Epithelial cell of proximal tubule (primary cell): ENCODE results near the gene HIC1. TPM values are rescaled to one million over a fixed set of nuclear protein-coding genes. Genes with fewer than 3 reads are reported as not detected.

Experiments
- DNase-seq: peaks from one replicate; pipeline ENCODE4 v3.0.0-alpha.2; 2011; ENCODE audit warnings: low read depth
- H3K4me3 ChIP-seq: 2 replicates; pipeline ENCODE4 v1.5.1; 2011; ENCODE audit warnings: low read depth, mild to moderate bottlenecking, low read length
- CTCF ChIP-seq: conservative IDR thresholded peaks from 2 replicates; pipeline ENCODE4 v1.5.1; 2012; ENCODE audit warnings: low read depth, mild to moderate bottlenecking, low read length
- total RNA-seq: library from RNA; depleted of rRNA; stranded (reverse); fragments of >200 nt; gene quantifications from 2 replicates; pipeline ENCODE4 v1.2.3, GENCODE V29; 2015

HIC1 gene
- total RNA-seq, 1 donor from 2014 or later, result 2.7 TPM

- no peak for TF ChIP-seq CTCF
- no peak for DNase-seq
- H3K4me3 ChIP-seq, result no peak overlapping the region
Observed at GRCh38 chr17:2047590-2047989, 7.3 kb upstream of the HIC1 start.

DNA sequence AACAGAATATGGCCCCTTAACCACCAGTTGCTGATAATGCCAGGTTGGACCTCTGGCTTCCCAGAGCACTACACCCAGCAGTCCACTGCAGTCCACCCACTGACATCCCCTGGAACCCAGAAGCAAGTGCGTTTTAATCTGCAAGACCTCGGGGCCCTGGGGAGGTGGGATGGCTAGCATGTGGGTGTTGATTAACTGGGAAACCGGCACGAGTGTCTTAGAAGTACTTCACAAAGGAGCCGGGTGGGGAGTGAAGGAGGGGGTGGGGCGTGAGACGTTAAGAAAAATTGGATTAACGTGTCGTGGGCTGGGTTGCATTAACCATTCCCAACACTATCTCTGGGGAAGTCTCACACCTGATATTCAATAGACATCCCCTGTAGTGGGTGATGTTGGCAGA is 6.1 kb upstream of the HIC1 start:
- peak overlapping the region; percentile 66 for H3K4me3 ChIP-seq
- no peak for DNase-seq
- no peak for TF ChIP-seq CTCF

DNA sequence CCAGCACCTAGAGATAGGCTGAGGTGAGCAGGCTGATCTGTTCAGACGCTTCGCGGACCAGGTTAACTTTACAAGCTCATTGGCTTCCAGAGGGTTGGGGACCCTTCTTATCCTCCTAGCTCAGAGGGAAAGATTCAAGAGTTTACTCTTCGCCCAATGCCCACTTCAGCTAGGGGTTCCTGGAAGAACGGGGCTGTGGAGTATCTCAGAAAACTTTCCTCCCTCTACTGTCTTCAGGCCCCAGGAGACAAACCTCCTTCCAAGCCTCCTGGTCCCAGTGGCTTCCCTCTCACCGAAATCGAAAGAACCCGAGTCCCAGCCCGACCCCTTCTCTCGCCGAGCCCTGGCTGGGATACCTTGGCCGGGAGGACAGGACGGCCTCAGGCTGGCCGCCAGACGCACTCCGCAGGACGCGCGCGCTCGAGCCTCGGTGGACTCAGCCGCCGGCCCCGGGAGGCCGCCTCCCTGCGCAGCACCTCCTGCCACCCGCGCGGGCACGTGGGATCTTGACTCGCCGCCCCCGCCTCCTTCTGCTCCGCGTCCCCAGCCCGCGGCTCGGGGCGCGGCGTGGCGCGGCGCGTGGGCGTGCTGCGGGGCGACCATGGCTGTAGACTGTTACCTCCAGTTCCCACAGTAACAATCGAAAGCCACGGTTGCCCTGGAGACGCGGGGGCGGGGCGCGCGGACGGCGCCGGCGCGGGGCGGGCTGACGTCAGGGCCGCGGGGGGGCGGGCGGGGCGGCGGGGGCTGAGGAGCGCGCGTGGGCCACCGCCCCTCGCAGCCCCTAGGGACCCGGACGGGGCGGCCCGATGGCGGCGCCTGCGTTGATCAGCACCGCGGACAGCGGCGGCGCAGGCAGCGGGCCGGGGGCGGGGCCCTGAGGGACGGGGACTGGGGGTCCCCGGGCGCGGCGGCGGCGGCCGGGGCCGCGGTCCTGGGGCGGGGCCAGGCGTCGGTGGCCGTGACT is 5.3 kb upstream of the HIC1 start:
- no peak for TF ChIP-seq CTCF
- no peak for DNase-seq
- H3K4me3 ChIP-seq, result peak overlapping the region; percentile 66

DNA sequence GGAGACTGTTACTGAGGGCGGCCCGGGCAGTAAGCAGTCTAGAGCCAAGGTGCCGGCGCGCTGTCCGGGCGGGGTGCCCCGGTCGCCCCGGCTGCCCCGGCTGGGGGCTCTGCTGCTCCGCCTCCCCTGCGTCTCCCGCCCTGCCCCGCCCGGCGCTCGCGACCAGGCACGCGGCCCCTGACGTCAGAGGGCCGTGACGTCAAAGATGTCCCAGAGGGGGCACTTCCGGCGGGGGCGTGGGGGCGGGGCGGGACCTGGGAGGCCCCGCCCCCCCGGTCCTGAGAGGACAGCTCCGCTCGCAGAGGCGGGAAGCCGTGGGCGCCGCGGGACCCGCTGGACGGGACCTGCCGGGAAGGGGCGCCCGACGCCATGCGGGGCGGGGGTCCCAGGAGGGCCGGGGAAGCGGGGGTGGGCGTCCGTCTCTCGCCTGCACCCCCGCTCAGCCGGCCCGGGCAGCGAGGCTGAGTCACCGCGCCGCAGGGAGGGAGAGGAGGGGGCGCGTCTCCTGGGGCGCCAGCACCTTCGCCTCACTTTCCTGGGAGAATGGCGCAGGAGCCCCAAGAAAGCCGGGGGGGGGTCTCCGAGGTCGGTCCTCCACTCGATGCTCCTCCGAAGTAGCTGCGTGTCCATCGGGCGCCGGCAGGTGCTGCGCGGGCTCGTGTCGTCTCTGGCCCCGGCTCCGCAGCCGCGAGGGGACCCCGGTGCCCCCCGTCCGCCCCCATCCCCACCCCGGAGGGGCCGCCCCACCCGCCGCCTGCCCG is 4.4 kb upstream of the HIC1 start:
- DNase-seq, result no peak
- H3K4me3 ChIP-seq, result peak overlapping the region; percentile 66
- no peak for TF ChIP-seq CTCF

DNA sequence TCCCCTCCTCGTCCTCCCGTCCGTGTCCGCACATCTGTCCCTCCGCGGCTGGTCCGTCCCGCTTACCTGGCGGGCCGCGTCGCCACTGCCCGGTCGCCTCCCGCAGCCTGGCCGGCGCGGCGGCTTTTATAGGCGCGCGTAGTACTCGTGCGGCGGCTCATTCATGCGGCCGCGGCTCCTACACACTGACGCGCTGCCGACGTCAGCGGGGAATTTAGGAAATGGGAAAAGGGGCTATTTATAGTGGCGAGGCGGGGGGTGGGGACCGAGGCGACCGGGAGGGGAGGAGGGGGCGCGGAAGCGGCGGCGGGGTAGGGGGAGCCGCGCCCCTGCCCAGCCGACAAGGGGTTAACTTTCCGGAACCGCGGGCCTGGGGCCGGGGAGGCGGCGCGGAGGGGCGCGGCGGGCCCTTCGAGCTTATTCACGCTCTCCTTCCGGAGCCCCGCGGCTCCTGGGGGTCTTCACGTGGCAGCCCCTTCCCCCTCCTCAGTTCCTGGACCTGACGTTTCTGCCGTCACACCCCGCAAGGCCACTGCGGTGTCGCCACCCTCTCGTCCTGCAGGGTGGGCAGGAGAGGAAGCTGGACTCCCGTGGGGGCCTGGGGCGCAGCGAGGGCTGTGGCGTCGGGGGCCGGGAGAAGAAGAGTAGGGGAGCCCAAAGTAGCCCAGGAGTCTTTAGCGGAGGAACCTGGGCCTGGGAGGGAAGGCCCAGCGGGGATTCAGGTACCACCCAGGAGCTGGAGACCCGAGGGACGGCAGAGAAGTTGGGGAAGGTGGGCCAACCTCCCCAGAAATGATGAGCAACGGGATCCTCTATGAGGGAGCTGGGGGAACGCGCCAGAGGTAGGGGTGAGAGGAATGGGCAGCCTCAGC is 3.6 kb upstream of the HIC1 start:
- DNase-seq, result no peak
- H3K4me3 ChIP-seq, result peak overlapping the region; percentile 66
- no peak for TF ChIP-seq CTCF

DNA sequence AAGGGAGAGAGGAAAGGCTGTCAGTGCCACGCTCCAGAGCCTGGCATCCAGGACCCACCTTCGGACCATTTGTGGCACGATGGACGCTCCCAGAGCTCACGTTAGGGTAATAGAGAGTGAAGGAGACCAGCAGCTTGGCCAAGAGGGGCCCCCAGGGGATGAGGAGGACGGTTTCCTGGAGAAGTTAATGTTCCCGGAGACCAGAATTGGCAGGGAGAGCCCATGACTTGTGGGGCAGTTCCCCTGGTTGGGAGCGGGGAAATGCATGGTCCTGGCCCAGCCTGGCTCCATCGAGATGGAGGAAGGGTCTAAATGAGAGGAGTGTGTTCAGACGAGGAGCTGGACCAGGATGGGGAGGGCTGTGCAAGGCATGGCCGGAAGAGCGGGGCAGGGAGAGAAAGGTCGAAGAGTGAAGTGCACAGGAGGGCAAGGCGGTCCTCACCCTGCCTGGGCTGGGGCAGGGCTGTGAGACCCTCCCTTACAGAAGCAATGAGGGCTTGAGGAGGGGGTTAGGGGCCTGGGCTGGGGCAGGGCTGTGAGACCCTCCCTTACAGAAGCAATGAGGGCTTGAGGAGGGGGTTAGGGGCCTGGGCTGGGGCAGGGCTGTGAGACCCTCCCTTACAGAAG is 2.9 kb upstream of the HIC1 start:
- H3K4me3 ChIP-seq, result no peak overlapping the region
- no peak for DNase-seq
- no peak for TF ChIP-seq CTCF
